Measurements from ENCODE around the gene PRKRA. TPM values are rescaled to one million over a fixed set of nuclear protein-coding genes. Genes with fewer than 3 reads are reported as not detected.

Gene PRKRA
- polyA plus RNA-seq, 1 donor, result 45.1 TPM

DNA sequence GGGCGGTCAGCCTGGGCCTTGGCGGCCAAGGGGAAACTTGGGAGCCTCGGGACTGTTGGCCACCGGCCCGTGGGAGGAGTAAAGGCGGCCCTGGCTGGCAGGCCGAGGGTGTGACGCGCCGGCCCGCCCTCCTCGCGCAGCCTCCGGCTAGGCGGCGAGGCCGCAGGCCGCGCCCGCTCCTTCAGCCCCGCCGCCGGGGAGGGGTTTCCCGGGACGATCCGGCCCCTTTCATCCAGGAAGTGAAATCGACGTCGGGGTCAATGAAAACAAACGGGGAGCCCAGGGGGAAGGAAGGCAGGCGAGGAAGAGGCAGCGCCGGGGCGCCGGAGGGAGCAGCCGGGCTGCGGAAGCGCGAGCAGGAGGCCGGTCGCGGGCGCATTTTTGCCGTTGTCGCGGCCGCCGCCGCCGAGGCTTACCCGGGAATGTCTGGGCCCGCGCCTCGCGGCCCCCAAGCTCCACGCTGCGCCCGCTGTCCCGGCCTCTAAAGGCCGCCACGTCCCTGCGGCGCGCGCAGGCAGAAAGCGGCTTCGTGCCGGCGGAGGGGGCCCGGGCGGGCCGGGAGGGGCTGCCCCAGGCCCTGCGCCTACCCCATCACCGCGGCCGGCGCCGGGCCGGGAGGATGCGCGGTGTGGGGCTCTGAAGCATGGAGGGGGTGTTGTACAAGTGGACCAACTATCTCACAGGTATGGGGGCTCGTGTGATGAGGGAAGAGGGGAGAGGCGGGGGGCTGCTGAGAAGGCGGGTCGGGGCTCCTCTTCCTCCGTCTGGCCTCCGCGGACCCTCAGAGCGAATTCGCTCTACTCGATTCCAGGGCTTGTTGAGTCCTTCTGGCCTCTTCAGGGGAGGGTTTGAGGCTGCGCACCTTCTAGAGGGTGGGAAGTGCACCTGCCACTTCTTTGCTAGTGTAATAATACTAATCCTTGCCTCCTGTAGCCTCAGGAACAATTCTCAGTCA, 29.5 kb upstream of the PRKRA start, which contains the start of gene PLEKHA3:
Gene PLEKHA3 (plus strand): TSS at position 231 of the 955 bp plus-strand sequence. CDS start 413 bp downstream, at position 644.
- WGBS (ENCODE audit: insufficient coverage, low lambda C conversion rate), result no CpG with 5 or more reads among the region's 92 CpGs
- Histone ChIP-seq H3K27me3 (ENCODE audit: control insufficient read depth, insufficient read depth, low read length) (no peaks in the 10 kb centered on the region), H3K27ac (ENCODE audit: low read length) (peak within 1 kb of the TSS; percentile 94)

DNA sequence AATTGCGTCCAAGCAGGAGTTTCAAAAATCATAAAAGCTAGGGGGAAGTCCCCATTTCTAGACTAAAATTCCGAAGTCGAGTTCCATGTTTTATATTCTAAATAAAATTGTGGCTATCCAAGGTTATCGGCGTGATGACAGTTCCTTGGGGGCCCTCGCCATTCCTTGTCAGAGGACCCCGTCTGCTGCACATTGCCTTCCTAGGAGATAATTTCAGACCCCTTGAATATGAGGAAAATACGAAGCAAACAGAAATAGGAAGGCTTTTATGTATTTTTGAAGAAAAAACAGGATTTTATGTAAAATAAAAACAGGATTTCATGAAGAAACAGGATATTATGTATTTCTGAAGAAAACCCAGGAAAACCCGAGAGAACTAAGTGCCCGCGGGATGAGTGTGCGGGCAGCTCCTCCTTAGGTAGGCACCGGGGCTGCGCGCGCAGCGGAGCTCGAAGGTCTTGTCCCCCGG, 28.8 kb upstream of the PRKRA start:
- WGBS (ENCODE audit: insufficient coverage, low lambda C conversion rate), result 52% methylated on average over 3 of the region's 19 CpGs
- DNase-seq, result no peak
- H3K27ac ChIP-seq (ENCODE audit: low read length), result peak overlapping the region; percentile 94
- peaks cover 29% of the 10 kb centered on the region for H3K4me1 ChIP-seq (ENCODE audit: control insufficient read depth, insufficient read depth, low read length)
- no peaks in the 10 kb centered on the region for H3K36me3 ChIP-seq (ENCODE audit: control insufficient read depth, insufficient read depth, low read length)
- H3K27me3 ChIP-seq (ENCODE audit: control insufficient read depth, insufficient read depth, low read length), result no peaks in the 10 kb centered on the region
- H3K4me3 ChIP-seq (ENCODE audit: low read length), result peak overlapping the region; percentile 66
- no peaks in the 10 kb centered on the region for H3K9me3 ChIP-seq (ENCODE audit: control insufficient read depth, low read depth, low read length)

More for the DNA sequence above, 29.5 kb upstream of the PRKRA start, which contains the start of gene PLEKHA3:
- peak; percentile 94 to 98 for DNase-seq
- no peaks in the 10 kb centered on the region for H3K9me3 ChIP-seq (ENCODE audit: control insufficient read depth, low read depth, low read length)
- peak within 1 kb of the TSS; percentile 66 for H3K4me3 ChIP-seq (ENCODE audit: low read length)
- peaks cover 30% of the 10 kb centered on the region for H3K4me1 ChIP-seq (ENCODE audit: control insufficient read depth, insufficient read depth, low read length)
- no peaks in the 10 kb centered on the region for H3K36me3 ChIP-seq (ENCODE audit: control insufficient read depth, insufficient read depth, low read length)

DNA sequence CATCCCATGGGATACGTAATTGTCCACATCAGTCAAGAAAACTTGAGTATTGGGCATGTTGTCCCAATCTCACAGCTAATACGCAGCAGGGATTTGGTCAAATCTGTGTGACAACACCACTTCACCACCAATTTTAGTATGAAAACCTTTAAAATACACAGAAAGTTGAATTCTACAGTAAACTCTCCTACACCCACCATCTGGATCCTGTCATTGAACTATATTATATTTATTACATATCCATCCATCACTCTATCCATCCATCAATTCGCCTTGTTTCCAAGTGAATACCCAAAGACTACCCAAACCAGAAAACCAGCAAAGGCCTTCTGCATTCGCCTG, 28.3 kb upstream of the PRKRA start:
- Histone ChIP-seq H3K9me3 (ENCODE audit: control insufficient read depth, low read depth, low read length) (no peaks in the 10 kb centered on the region), H3K4me3 (ENCODE audit: low read length) (peak overlapping the region; percentile 70), H3K27ac (ENCODE audit: low read length) (peak overlapping the region; percentile 94), H3K36me3 (ENCODE audit: control insufficient read depth, insufficient read depth, low read length) (no peaks in the 10 kb centered on the region), H3K27me3 (ENCODE audit: control insufficient read depth, insufficient read depth, low read length) (no peaks in the 10 kb centered on the region), H3K4me1 (ENCODE audit: control insufficient read depth, insufficient read depth, low read length) (peaks cover 24% of the 10 kb centered on the region)
- WGBS (ENCODE audit: insufficient coverage, low lambda C conversion rate), result no CpG with 5 or more reads among the region's 4 CpGs
- DNase-seq, result no peak

DNA sequence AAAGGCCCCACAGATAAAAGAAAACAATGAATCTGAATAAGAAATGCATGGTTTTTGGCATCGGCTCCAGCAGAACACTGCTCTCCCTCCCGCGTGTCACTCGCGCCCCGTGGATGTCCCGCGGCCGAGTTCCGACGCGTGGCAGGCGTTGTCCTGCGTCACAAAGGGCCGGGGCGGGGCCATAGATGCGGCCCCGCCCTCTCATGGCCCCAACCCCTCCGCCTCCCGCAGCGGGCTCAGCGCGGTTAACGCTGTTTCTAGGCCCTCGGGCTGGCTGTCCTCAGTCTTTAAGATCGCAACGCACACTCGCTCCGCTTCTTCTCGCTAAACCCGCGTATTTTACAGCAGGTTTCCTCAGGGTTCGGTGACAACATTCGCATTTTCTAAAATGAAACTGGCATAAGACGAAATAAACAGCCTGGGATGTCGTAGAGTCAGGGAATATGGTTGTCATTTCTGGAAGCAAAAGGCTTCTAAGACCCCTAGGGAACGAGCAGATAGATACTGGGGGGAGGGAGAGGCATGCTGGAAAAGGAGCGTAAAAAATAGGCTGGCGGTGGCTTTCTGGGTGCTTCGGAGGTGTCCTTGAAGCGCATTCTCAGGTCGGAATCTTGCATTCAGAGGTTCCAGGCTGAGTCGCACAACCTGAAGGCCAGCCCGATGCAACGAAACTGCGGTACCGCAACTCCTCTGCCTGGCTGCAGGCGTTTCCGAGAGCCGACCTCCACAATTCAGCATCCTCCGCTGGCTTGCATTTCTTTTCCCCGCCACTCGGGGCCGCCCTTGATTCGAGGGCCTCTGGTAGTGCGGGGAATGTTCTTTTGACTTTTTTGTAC, 27.7 kb upstream of the PRKRA start, which contains the start of gene FKBP7:
Gene FKBP7 (minus strand): TSS at position 162 of the 836 bp plus-strand sequence. CDS start 101 bp downstream, at position 61.
- H3K27ac ChIP-seq (ENCODE audit: low read length), result peak within 1 kb of the TSS; percentile 94
- no CpG with 5 or more reads among the region's 56 CpGs for WGBS (ENCODE audit: insufficient coverage, low lambda C conversion rate)
- no peaks in the 10 kb centered on the region for H3K36me3 ChIP-seq (ENCODE audit: control insufficient read depth, insufficient read depth, low read length)
- H3K4me1 ChIP-seq (ENCODE audit: control insufficient read depth, insufficient read depth, low read length), result peaks cover 24% of the 10 kb centered on the region
- no peaks in the 10 kb centered on the region for H3K27me3 ChIP-seq (ENCODE audit: control insufficient read depth, insufficient read depth, low read length)
- peak; percentile 84 to 89 for DNase-seq
- peak within 1 kb of the TSS; percentile 70 for H3K4me3 ChIP-seq (ENCODE audit: low read length)
- H3K9me3 ChIP-seq (ENCODE audit: control insufficient read depth, low read depth, low read length), result no peaks in the 10 kb centered on the region

DNA sequence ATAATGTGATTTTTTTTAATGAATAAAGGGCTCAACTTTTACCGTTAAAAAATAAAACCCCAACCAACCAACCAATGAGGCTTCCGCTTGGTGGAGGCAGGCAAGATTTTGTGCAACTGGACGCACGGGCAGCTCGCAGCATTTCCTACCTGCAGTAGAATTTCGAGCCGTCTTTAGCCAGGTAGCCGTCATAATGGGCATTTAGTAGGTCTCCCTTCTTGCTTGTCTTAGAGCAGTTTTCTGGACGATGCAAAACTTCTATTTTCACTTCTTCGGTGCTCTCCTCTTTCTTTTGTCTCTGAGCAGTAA, 27.1 kb upstream of the PRKRA start:
- Histone ChIP-seq H3K4me1 (ENCODE audit: control insufficient read depth, insufficient read depth, low read length) (peaks cover 24% of the 10 kb centered on the region), H3K27ac (ENCODE audit: low read length) (peak overlapping the region; percentile 94), H3K27me3 (ENCODE audit: control insufficient read depth, insufficient read depth, low read length) (no peaks in the 10 kb centered on the region), H3K9me3 (ENCODE audit: control insufficient read depth, low read depth, low read length) (no peaks in the 10 kb centered on the region), H3K36me3 (ENCODE audit: control insufficient read depth, insufficient read depth, low read length) (no peaks in the 10 kb centered on the region), H3K4me3 (ENCODE audit: low read length) (peak overlapping the region; percentile 70)
- no CpG with 5 or more reads among the region's 10 CpGs for WGBS (ENCODE audit: insufficient coverage, low lambda C conversion rate)
- DNase-seq, result no peak

DNA sequence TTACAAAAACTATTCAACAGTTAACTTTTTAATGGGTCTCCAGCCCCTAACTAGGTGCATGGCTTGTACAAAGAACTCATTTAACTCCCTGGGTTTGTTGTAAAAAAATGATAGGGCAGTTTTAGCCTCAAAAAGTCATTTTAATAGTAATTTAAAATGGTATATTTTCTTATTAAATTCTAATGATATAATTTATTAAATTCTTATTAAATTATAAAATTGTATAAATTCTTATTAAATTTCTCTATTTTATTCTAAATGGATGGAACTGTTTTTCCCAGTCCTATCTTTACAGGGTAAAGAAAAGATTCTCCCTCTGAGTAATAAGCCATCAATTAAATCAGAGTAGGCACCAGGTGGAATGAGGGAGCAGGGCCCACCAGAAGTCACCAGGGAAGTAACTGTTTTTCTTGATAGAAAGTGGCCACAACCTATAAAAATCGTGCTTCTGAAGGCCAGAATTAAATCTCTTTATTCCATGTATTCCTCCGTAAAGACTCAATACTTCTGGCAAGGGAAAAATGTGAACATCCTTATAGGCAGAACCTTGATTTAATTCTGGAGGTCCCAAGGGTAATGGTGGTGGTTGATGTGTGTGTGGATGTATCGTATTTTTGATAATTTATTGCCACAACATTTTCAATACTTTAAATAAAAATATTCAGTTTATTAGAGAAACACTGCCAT, 26.6 kb upstream of the PRKRA start:
- WGBS (ENCODE audit: insufficient coverage, low lambda C conversion rate), result 0% methylated on average over 1 of the region's 3 CpGs
- Histone ChIP-seq H3K27ac (ENCODE audit: low read length) (peak overlapping the region; percentile 94), H3K9me3 (ENCODE audit: control insufficient read depth, low read depth, low read length) (no peaks in the 10 kb centered on the region), H3K4me1 (ENCODE audit: control insufficient read depth, insufficient read depth, low read length) (peaks cover 20% of the 10 kb centered on the region), H3K36me3 (ENCODE audit: control insufficient read depth, insufficient read depth, low read length) (no peaks in the 10 kb centered on the region), H3K4me3 (ENCODE audit: low read length) (peak overlapping the region; percentile 70), H3K27me3 (ENCODE audit: control insufficient read depth, insufficient read depth, low read length) (no peaks in the 10 kb centered on the region)
- DNase-seq, result peak in 1 of 2 donors; percentile 18

DNA sequence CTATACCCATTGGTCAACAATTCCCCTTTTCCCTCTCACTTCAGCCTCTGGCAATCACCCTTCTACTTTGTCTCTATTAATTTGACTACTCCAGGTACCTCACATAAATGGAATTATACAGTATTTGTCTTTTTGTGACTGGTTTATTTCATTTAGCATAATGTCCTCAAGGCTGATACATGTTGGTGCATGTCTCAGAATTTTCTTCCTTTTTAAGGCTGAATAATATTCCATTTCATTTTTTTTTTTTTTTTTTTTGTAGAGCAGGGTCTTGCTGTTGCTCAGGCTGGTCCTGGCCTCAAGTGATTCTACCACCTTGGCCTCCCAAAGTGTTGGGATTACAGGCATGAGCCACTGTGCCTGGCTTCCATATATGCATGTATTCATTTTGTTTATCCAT, 25.5 kb upstream of the PRKRA start:
- no peak for DNase-seq
- no peaks in the 10 kb centered on the region for H3K9me3 ChIP-seq (ENCODE audit: control insufficient read depth, low read depth, low read length)

DNA sequence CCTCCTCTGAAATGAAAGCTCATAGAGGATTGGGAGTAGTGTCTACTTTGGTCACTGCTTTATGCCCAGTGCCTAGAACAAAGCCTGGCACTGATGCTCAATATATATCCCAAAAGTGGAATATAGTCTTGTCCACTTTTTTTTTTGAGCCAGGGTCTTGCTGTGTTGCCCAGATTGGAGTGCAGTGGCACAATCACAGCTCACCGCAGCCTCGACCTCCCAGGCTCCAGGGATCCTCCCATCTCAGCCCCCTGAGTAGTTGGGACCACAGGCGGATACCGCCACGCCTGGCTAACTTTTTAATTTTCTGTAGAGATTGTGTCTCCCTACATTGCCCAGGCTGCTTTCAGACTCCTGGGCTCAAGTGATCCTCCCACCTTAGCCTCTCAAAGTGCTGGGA, 23.6 kb upstream of the PRKRA start:
- WGBS (ENCODE audit: insufficient coverage, low lambda C conversion rate), result no CpG with 5 or more reads among the region's 5 CpGs
- H3K4me3 ChIP-seq (ENCODE audit: low read length), result no peak overlapping the region
- no peaks in the 10 kb centered on the region for H3K27me3 ChIP-seq (ENCODE audit: control insufficient read depth, insufficient read depth, low read length)
- no peaks in the 10 kb centered on the region for H3K36me3 ChIP-seq (ENCODE audit: control insufficient read depth, insufficient read depth, low read length)
- peaks cover 6% of the 10 kb centered on the region for H3K4me1 ChIP-seq (ENCODE audit: control insufficient read depth, insufficient read depth, low read length)
- no peak overlapping the region for H3K27ac ChIP-seq (ENCODE audit: low read length)
- no peak for DNase-seq
- no peaks in the 10 kb centered on the region for H3K9me3 ChIP-seq (ENCODE audit: control insufficient read depth, low read depth, low read length)

More for the DNA sequence above, 25.5 kb upstream of the PRKRA start:
- peaks cover 10% of the 10 kb centered on the region for H3K4me1 ChIP-seq (ENCODE audit: control insufficient read depth, insufficient read depth, low read length)
- H3K36me3 ChIP-seq (ENCODE audit: control insufficient read depth, insufficient read depth, low read length), result no peaks in the 10 kb centered on the region
- no peak overlapping the region for H3K27ac ChIP-seq (ENCODE audit: low read length)
- no peaks in the 10 kb centered on the region for H3K27me3 ChIP-seq (ENCODE audit: control insufficient read depth, insufficient read depth, low read length)
- H3K4me3 ChIP-seq (ENCODE audit: low read length), result no peak overlapping the region

DNA sequence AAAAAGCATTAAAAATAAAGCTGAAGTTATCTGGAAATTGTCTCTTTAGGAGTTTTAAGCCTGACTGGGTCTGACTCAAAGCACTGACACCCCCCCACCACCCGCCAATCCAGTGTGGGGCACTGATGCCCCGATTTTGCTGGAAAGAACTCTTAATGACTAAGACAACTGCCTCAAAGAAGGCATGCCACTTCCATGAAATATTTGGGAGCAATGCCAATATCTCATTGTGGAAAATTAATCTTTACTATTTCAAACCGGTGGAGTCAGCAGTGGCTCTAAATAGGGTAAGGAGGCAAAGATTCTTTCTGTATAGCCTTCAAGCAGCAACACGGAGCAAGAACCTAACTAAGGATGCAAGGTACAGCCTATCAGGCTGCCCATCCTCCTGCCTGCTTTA, 23.0 kb upstream of the PRKRA start:
- H3K4me1 ChIP-seq (ENCODE audit: control insufficient read depth, insufficient read depth, low read length), result peaks cover 3% of the 10 kb centered on the region
- 86% methylated on average over 1 of the region's 4 CpGs for WGBS (ENCODE audit: insufficient coverage, low lambda C conversion rate)
- no peaks in the 10 kb centered on the region for H3K36me3 ChIP-seq (ENCODE audit: control insufficient read depth, insufficient read depth, low read length)
- no peak overlapping the region for H3K27ac ChIP-seq (ENCODE audit: low read length)
- no peaks in the 10 kb centered on the region for H3K9me3 ChIP-seq (ENCODE audit: control insufficient read depth, low read depth, low read length)
- H3K4me3 ChIP-seq (ENCODE audit: low read length), result no peak overlapping the region
- H3K27me3 ChIP-seq (ENCODE audit: control insufficient read depth, insufficient read depth, low read length), result no peaks in the 10 kb centered on the region
- DNase-seq, result no peak

DNA sequence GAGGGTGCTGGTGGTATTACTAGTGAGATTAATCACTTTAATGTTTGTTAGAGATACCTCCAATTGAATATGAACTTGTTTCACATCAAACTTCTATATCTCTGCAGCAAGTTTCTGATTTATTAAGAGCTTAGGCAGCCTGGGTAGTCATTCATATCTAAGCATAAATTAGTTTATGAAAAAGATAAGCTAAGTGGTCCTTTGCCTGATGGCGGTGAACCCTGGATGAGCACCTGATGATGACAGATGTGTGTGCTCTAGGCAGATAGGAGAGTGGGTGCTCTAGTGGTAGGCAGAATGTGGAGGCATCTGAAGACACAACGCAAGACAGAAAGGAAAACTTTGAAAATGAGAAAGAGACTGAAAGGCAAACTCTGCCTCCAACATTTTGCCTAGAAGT, 22.4 kb upstream of the PRKRA start:
- peaks cover 3% of the 10 kb centered on the region for H3K4me1 ChIP-seq (ENCODE audit: control insufficient read depth, insufficient read depth, low read length)
- no peaks in the 10 kb centered on the region for H3K36me3 ChIP-seq (ENCODE audit: control insufficient read depth, insufficient read depth, low read length)
- H3K27ac ChIP-seq (ENCODE audit: low read length), result no peak overlapping the region
- no CpG with 5 or more reads among the region's 2 CpGs for WGBS (ENCODE audit: insufficient coverage, low lambda C conversion rate)
- H3K27me3 ChIP-seq (ENCODE audit: control insufficient read depth, insufficient read depth, low read length), result no peaks in the 10 kb centered on the region
- DNase-seq, result no peak
- H3K4me3 ChIP-seq (ENCODE audit: low read length), result no peak overlapping the region
- no peaks in the 10 kb centered on the region for H3K9me3 ChIP-seq (ENCODE audit: control insufficient read depth, low read depth, low read length)

All from large intestine (tissue), 3 donors.